HEK293T (cell line): ENCODE data around the gene GNAT3.

Experiments used
- CTCF ChIA-PET: fragments of 350-600 bp; formaldehyde crosslinking; extraction: SDS; loops from one replicate; lab custom pipeline; 2021; ENCODE audit warnings: antibody characterized with exemption, inconsistent platforms; lab: Yijun Ruan, JAX
- POLR2A ChIA-PET: fragments of 350-600 bp; formaldehyde crosslinking; extraction: SDS; loops from one replicate; lab custom pipeline; 2020; ENCODE audit warnings: antibody characterized with exemption, inconsistent platforms; lab: Yijun Ruan, JAX
- DNase-seq: peaks from one replicate; pipeline ENCODE4 v3.0.0; 2012; ENCODE audit warnings: mixed read lengths; ENCODE audit errors: extremely low spot score
- ARNT ChIP-seq: fragments of 450-650 bp; IDR thresholded peaks from 2 replicates; pipeline ENCODE4 v1.6.1; 2017; ENCODE audit warnings: mild to moderate bottlenecking
- BHLHE40 ChIP-seq: fragments of 450-650 bp; IDR thresholded peaks from 2 replicates; pipeline ENCODE4 v1.6.1; 2016; ENCODE audit warnings: mild to moderate bottlenecking, moderate library complexity, borderline replicate concordance
- CTBP1 ChIP-seq: fragments of 450-650 bp; IDR thresholded peaks from 2 replicates; pipeline ENCODE4 v1.6.1; 2016; ENCODE audit warnings: borderline replicate concordance
- ELF4 ChIP-seq: fragments of 450-650 bp; IDR thresholded peaks from 2 replicates; pipeline ENCODE4 v1.6.1; 2017; ENCODE audit warnings: antibody characterized with exemption
- FOXA1 ChIP-seq: fragments of 450-650 bp; IDR thresholded peaks from 2 replicates; pipeline ENCODE4 v1.6.1; 2016; ENCODE audit warnings: mild to moderate bottlenecking
- FOXK2 ChIP-seq: fragments of 450-650 bp; IDR thresholded peaks from 2 replicates; pipeline ENCODE4 v1.6.1; 2016; ENCODE audit warnings: mild to moderate bottlenecking
- FOXM1 ChIP-seq: fragments of 450-650 bp; IDR thresholded peaks from 2 replicates; pipeline ENCODE4 v1.6.1; 2017; ENCODE audit warnings: mild to moderate bottlenecking, borderline replicate concordance
- HDGF ChIP-seq: fragments of 450-650 bp; IDR thresholded peaks from 2 replicates; pipeline ENCODE4 v1.6.1; 2017; ENCODE audit warnings: antibody characterized with exemption, borderline replicate concordance
- L3MBTL2 ChIP-seq: fragments of 450-650 bp; conservative IDR thresholded peaks from 2 replicates; pipeline ENCODE4 v1.6.1; 2016; ENCODE audit warnings: mild to moderate bottlenecking
- LEF1 ChIP-seq: fragments of 450-650 bp; IDR thresholded peaks from 2 replicates; pipeline ENCODE4 v1.6.1; 2017; ENCODE audit warnings: mild to moderate bottlenecking, borderline replicate concordance
- NFRKB ChIP-seq: fragments of 450-650 bp; IDR thresholded peaks from 2 replicates; pipeline ENCODE4 v1.6.1; 2016; ENCODE audit warnings: mild to moderate bottlenecking, moderate library complexity
- PKNOX1 ChIP-seq: fragments of 450-650 bp; IDR thresholded peaks from 2 replicates; pipeline ENCODE4 v1.6.1; 2016
- SP1 ChIP-seq: fragments of 450-650 bp; IDR thresholded peaks from 2 replicates; pipeline ENCODE4 v1.6.1; 2017
- SUZ12 ChIP-seq: fragments of 450-650 bp; IDR thresholded peaks from 2 replicates; pipeline ENCODE4 v1.6.1; 2016; ENCODE audit warnings: mild to moderate bottlenecking
- TARDBP ChIP-seq: fragments of 450-650 bp; IDR thresholded peaks from 2 replicates; pipeline ENCODE4 v1.6.1; 2016
- ZNF384 ChIP-seq: fragments of 450-650 bp; IDR thresholded peaks from 2 replicates; pipeline ENCODE4 v1.6.1; 2016

GNAT3 gene

DNA sequence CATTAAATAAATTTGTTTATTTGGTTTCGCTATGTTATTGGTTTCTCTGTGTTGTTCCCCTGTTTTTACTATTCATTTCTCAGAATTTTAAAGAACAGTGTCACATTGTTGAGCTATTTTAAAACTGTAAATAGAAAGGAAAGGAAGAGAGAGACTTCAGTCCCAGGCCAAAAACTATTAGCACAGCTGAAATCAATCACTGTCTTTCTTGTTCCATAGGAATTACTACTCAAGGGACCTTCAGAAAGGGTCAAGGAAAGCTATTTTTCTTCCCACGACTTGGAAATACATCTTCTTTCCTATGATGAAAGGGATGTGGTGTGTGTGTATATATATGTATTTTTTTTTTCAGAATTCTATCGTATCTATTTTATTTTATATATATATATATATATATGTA is 29.0 kb upstream of the GNAT3 start:
- TF ChIP-seq HDGF (no peak), FOXM1 (no peak), TARDBP (no peak), NFRKB (no peak), CTBP1 (no peak), PKNOX1 (no peak), ZNF384 (no peak), FOXK2 (no peak), FOXA1 (no peak), ARNT (no peak), ELF4 (no peak), SP1 (no peak), L3MBTL2 (no peak)
- ChIA-PET POLR2A (no interaction called here), CTCF (no interaction called here)
- no peak for DNase-seq

- TF ChIP-seq ZNF384, result no peak
- no peak for DNase-seq
- ChIA-PET CTCF (no interaction called here), POLR2A (no interaction called here)
These were observed 25.2 kb upstream of the GNAT3 start for GRCh38 chr7:80537091-80537490.

DNA sequence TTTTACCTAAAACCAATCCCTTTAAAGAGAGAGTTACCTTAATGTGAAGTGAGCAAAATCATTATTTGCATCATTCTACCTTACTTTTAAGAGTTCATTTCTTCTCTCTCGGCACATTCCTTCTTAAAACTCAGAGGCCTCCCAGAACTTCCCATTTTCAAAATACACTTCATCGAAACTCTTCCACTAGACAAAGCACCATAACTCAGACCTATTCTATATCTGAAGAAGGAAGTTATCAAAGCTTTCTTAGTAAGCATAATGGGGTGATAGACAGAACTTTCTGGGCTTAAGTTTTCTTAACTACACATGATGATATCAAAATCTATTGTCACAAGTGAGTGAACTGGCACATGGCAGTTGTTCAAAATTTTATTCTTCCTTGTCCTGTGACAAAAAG is 24.6 kb upstream of the GNAT3 start:
- ChIA-PET POLR2A (no interaction called here), CTCF (interaction anchor here (0.7 kb wide), 1 partner anchor 389 kb away, joined by 3 read pairs; no protein-coding TSS in a partner anchor)
- no peak for TF ChIP-seq SUZ12
- TF ChIP-seq PKNOX1, result no peak
- TF ChIP-seq BHLHE40, result no peak
- TF ChIP-seq NFRKB, result no peak
- no peak for TF ChIP-seq ARNT
- TF ChIP-seq TARDBP, result no peak
- TF ChIP-seq CTBP1, result no peak
- TF ChIP-seq ZNF384, result no peak
- TF ChIP-seq L3MBTL2, result no peak
- TF ChIP-seq SP1, result no peak
- TF ChIP-seq ELF4, result no peak
- DNase-seq, result no peak

DNA sequence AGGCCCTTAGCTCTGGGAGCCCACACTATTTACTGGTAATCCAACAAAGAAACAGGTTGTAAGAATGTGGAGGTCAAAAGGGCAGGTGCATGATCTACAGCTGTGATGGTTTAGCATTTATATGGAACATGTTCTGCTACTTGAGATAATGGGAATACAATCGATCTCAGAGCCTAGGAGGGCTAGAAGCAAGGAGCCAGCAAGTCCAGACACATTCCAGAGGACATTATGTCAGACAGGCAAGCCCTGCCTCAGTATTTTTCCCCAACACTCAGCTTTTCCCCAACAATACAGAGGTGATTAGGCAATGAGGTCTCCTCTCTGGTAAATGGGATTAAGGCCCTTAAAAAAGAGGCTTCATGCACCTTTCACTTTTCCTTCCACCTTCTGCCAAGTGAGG is 21.4 kb upstream of the GNAT3 start:
- no peak for DNase-seq
- POLR2A ChIA-PET, result no interaction called here
- TF ChIP-seq ARNT (no peak), HDGF (no peak), CTBP1 (no peak), LEF1 (no peak), L3MBTL2 (no peak), FOXK2 (no peak), FOXM1 (no peak), ELF4 (no peak), SUZ12 (no peak), NFRKB (no peak), ZNF384 (no peak), SP1 (no peak), PKNOX1 (no peak), BHLHE40 (no peak), TARDBP (no peak), FOXA1 (no peak)
- CTCF ChIA-PET, result no interaction called here

GRCh38 chr7:80532153-80532552 is 20.3 kb upstream of the GNAT3 start:
- TF ChIP-seq BHLHE40, result no peak
- no peak for TF ChIP-seq CTBP1
- no peak for TF ChIP-seq NFRKB
- no peak for TF ChIP-seq SP1
- no peak for TF ChIP-seq ELF4
- TF ChIP-seq FOXM1, result no peak
- TF ChIP-seq FOXA1, result no peak
- TF ChIP-seq ZNF384, result no peak
- no peak for TF ChIP-seq HDGF
- TF ChIP-seq ARNT, result no peak
- no peak for TF ChIP-seq FOXK2
- TF ChIP-seq SUZ12, result no peak
- no peak for TF ChIP-seq PKNOX1
- no peak for TF ChIP-seq LEF1
- no peak for TF ChIP-seq TARDBP
- no peak for TF ChIP-seq L3MBTL2
- no peak for DNase-seq
- ChIA-PET CTCF (interaction anchor here (0.6 kb wide), 1 partner anchor 24 kb away, joined by 3 read pairs; no protein-coding TSS in a partner anchor), POLR2A (no interaction called here)

DNA sequence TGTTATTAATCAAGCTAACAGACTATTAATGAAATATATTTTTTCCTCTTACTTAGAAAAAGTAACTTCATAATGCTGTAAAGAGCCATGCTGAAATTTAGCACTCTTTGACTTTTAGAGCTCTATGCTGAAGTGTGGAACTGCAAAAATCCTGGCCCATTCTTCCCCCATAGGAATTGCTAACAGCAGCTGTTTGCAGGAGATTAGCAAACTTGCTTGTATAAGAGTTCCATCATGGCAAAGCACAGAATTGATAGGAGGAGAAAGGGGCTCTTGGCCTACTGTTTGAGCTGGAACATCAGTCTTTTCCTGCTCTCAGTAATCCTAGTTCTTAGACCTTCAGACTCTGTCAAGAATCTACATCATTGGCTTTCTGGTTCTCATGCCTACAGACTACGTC is 18.3 kb upstream of the GNAT3 start:
- TF ChIP-seq ARNT, result no peak
- no peak for TF ChIP-seq PKNOX1
- TF ChIP-seq ZNF384, result no peak
- TF ChIP-seq FOXA1, result no peak
- no peak for TF ChIP-seq FOXM1
- TF ChIP-seq BHLHE40, result no peak
- TF ChIP-seq NFRKB, result no peak
- POLR2A ChIA-PET, result no interaction called here
- DNase-seq, result no peak
- CTCF ChIA-PET, result no interaction called here
